GM19043 (cell line): ENCODE data around the gene NHP2.
"Not testable (repeated sequence)": the region's sequence is repeated elsewhere in the genome, so short reads cannot be mapped to it uniquely, and the experiment has no call there.

Source experiments
- ATAC-seq: cut with Tn5 transposase; IDR thresholded peaks from one replicate; pipeline ENCODE4 v1.9.1; 2021; ENCODE audit warnings: low read depth; ENCODE audit not compliant: unreplicated experiment

The NHP2 gene

DNA sequence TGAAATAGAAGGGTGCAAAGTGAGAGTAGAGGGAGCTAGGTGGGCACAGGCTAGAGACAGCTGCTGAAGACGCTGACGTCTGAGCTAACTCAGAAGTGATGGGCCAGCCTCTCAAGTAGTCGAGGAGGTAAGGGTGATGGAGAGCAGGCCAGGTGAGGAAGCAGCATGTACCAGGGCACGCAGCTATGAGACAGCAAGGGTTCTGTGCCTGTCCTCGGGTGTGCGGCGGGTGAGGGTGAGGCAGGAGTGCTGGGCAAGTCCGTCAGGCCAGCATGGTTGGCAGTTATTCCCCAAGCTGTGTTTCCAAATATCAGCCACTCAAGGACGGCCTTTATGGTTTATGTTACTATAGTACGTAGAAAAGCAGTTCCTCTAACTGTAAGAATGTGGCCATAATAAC lies 16.7 kb downstream of the NHP2 start:
- no peak for ATAC-seq

DNA sequence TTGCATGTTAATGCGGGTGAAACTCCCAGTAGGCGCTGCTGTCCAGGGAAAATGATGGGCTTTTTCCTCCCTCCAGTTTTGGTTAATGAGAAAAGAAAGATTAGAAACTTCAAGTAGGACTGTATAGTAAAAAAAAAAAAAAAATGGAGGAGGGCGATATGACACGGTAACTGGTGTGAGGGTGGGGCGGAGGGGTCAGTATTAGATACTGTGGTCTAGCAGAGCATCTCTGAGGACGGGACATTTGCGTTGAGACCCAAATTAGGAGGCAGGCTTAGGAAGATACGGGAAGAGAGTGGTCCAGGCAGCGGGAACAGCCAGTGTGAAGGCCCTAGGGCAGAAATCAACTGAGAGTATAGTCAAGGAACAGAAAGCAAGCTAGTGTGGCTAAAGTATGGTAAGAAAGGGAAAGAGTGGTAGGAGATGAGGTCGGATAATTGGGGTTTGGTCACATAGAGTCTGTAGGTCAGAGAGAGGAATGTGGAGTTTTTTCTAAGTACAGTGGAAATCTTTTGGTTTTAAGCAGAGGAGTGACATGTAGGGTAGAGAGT lies 22.2 kb downstream of the NHP2 start:
- no peak for ATAC-seq

DNA sequence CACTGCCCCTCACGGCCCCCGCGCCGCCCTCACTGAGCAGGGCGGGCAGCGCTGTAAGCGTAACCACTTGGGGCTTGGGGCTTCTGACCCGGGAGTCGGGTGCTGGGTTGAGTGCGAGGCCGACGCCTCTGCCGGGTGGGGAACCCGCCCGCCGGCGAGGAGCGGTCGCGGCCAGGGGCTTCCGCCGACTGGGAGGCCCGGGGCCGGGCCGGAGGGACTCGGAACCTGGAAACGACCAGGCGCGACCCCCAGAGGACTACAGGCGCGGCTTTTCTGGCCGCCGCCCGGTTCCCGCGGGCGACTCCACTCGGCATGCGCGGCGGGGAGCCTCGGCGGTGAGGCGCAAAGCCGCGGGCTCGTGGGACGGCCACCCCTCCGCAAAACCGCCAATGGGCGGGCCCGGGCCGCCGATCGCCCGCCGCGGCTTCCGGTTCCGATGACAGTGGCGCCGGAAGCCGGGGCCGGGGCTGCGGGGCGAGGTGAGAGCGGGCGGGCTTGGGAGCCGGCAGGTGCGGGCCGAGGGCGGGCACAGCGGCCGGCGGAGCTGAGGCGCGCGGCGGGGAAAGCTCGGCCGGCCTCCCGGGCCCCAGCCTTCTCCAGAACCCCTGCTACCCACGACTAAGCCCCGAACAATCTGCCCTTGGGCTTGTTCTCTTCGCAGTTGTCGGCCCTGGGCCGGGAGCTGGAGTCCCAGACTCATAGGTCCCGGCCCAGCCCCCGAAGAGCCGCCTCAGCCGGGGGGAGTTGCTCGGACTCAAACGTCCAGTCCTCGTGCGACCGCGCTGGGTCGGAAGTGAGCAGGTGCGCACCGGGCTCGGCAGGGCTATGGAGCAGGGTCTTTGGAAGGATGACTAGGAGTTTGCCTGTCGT lies 22.9 kb downstream of the NHP2 start, which contains the start of gene RMND5B:
Gene RMND5B, plus strand, starts transcription at position 439 of the 870 bp plus-strand sequence. CDS start 7,106 bp downstream, outside the sequence.
- peak; percentile 83 for ATAC-seq

DNA sequence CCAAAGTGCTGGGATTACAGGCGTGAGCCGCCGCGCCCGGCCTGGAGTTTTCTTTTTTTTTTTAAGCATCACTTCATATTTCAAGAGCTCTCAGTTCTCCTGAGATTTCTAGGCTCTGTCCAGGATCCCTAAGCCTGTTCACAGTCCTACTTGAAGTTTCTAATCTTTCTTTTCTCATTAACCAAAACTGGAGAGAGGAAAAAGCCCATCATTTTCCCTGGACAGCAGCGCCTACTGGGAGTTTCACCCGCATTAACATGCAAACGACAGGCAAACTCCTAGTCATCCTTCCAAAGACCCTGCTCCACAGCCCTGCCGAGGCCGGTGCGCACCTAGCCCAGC lies 23.5 kb downstream of the NHP2 start:
- ATAC-seq: not testable (repeated sequence)

DNA sequence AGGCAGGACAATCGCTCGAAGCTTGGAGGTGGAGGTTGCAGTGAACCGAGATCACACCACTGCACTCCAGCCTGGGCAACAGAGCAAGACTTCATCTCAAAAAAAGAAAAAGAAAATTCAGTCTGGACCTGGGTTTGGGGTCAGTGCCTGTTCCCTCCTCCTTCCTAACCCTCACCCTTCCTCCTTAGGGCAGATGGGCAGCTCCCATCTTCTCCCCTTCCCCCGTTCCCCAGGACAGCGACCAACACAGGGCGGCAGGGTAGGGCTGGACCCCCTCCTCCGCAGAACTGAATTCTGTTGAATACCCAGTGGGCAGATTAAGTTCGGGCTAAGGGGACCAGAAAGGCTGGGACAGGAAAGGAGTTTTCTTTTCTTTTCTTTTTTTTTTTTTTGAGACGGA lies 24.4 kb downstream of the NHP2 start:
- no peak for ATAC-seq

DNA sequence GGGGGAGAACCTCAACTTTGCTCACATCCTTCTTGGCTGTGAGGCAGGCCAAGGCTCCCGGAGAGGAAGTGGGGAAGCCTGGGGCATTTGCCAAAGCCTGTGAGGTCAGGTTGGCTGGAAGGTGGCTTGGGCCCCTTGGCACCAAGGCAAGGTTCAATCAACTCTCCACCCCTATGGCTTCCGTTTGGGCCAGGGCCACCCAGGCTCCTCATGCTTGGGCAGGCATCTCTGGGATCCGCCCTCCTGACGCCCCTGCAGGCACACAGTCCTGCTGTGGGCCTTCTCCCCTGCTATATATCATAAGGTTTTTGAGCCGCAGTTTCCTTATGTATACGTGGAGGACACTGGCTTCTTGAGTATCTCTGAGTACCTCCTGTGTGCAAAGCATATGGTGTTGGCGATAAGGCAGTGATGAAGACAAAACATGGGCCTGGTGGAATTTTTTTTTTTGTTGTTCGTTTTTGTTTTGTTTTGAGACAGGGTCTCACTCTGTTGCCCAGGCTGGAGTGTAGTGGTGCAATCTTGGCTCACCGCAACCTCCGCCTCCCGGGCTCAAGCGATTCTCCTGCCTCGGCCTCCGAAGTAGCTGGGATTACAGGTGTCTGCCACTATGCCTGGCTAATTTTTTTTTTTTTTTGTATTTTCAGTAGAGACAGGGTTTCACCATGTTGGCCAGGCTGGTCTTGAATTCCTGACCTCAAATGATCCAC lies 26.2 kb downstream of the NHP2 start:
- ATAC-seq: not testable (repeated sequence)

DNA sequence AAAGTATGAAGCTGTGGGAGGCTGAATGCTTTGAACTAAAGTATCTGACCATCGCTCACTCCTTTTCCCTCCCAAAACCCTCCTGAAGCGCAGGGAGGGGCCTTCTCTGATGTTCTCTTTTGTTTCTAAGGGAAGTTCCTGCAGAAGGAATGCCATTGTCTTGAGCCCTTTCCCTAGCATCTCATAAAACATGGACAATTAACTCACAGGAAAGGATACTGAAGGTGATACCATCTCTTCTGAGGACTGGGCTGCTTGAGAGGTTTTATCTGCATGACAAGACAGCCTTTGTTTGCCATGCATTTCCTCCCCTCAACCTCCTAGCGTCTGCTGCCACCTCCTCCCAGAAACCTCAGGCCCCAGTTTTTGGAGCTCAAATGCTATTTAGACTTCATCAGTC lies 27.1 kb downstream of the NHP2 start:
- no peak for ATAC-seq

DNA sequence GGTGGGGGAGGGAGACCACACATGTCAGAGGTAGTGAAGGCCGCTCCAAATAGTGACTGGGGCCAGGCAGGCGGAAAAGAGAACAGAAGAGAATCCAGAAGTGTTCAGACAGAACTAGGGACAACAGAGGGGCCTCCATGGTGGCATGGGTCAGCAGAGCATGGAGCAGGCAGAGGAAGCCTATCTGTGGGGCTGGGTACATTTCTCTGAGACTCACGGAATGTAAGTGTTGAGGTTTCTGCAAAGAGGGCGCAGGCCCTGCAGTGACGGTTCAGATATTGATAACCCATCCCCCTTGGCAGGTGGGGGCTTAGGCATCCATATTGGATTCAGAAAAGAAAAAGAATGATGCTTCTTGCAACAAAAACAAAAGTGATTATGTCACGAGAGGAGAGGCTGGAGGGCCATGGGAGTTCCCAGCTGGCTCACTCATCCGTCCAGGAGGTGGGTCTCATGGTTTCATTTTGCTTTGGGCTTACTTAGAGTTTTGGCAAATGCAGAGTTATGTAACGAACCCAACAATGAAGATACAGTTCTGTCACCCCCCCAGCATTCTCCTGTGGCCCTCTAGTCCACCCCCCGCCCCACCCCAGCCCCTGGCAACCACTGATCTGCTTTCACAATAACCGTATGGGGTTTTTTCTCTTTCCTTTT lies 28.3 kb downstream of the NHP2 start:
- ATAC-seq: no peak

DNA sequence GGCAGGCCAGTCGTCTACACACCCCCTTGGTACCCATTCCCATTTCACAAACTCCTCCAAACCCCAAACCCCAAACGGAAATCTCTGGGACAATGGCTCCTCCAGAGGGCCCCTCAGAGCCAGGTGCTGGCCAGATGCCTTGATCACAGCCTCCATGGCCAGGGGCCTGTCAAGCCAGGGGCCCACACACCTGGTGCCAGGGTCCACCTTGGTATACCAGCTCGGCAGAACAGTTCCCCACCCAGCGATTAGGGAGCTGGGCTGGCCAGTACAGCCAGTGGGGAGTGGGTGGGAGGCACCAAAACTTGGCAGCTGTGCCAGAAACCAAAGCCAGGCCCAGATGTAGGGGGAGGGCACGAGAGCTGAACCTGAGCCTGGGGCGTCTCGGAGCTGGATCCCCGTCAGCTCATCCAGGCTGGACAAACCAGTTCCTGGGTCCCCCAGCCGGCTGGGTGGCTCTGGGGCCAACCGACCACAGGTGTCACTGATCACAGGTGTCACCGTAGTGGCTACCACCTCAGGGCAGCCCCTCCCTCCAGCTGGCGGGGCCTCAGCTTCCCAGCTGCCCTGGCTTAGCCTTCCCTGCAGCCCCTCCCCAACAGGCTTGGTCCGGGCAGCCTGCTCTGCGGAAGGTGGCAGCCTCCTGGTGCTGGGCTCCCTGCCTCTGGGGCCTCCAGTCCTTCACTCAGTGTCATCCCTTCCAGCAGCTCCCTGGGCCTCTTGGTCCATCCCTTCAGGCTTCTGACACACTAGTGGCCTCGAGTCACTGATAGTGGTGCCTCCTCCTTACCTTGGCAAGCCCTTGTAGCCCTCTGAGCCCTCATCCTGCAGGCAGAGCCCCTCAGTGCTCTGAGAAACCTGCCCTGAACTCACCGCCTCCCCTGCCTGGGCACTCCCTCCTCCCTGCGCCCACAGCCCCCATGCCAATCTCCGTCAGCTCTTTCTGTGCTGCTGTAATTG lies 29.4 kb downstream of the NHP2 start:
- ATAC-seq: no peak

DNA sequence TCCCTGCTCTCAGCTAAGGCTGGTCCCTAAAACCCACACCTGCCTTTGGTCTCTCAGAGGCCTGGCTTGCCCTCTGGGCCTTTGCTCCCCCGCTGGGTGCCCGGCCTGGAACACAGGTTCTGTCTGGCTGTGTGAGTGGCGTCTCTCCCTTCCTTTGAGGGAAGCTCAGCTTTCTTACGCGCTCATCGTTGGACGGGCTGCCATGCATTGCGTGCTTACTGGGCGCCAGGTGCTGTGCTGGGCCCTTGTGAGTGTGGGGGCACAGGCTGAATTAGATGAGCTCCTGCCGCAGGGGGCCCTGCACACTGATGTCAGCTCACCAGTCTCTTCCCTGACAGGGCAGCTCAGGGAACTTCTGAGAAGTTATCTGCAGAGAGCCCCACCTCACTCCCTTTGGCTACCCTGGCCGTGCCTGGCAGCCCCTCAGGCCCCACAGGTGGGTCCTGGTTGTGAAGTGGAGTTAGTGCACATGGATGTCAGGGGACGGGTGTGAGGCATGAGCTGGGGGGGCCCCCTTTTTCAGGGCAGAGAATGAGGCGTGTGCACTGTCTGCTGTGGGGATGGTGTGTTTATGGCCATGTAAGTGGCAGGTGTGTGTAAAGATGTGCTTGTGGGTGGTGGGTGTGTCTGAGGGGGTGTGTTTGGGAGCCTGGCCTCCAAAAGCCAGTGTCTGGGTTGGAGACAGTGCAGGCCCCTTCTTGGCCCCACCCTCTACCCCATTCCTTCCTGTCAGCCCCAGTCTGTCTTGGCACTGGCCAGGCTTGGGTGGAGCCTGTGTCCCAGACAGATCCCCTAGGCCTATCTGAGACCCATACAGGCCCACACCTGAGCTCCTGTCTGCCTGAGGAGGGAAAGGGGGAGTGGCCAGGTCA lies 30.4 kb downstream of the NHP2 start:
- no peak for ATAC-seq

DNA sequence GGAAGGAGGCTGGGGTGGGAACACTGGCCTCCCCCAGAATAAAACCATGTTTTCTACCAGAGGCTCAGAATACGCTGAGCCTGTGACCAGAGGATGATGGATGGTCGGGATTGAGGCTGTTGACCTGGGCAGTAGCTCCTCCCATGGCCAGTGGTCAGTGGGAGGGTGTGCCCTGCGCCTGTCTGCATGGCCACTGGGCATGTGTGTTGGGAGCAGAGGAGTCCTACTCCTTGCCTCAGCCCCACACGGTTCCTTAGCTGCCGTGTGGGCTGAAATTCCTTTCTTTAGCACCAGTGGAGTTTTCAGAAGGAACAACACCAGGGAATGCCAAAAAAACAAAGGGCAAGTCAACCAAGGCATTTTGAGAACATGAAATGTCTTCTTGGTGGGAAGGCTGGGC lies 31.3 kb downstream of the NHP2 start:
- no peak for ATAC-seq

DNA sequence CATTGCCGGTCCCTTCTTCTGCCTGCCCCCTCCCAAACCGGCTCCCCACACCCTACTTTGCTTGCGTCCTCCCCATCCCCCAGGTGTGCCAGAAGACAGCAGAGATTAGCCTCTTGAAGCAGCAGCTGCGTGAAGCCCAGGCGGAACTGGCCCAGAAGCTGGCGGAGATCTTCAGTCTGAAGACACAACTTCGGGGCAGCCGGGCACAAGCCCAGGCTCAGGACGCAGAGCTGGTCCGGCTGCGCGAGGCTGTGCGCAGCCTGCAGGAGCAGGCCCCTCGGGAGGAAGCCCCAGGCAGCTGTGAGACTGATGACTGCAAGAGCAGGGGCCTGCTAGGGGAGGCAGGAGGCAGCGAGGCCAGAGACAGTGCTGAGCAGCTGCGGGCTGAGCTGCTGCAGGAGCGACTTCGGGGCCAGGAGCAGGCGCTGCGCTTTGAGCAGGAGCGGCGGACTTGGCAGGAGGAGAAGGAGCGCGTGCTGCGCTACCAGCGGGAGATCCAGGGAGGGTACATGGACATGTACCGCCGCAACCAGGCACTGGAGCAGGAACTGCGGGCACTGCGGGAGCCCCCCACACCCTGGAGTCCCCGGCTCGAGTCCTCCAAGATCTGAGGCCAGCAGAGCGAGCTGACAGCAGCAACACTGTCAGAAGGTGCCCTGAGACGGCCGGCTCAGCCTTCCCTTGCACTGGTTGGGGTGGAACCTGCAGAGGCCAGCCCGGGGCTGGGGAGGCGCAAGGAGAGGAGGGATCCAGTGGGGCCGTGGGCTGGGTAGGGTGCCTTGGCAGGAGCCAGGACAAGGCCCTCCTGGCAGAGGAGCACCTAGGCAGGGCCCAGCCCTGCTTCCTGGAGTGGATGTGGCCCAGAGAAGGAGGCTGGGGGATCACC lies 32.1 kb downstream of the NHP2 start:
- no peak for ATAC-seq

DNA sequence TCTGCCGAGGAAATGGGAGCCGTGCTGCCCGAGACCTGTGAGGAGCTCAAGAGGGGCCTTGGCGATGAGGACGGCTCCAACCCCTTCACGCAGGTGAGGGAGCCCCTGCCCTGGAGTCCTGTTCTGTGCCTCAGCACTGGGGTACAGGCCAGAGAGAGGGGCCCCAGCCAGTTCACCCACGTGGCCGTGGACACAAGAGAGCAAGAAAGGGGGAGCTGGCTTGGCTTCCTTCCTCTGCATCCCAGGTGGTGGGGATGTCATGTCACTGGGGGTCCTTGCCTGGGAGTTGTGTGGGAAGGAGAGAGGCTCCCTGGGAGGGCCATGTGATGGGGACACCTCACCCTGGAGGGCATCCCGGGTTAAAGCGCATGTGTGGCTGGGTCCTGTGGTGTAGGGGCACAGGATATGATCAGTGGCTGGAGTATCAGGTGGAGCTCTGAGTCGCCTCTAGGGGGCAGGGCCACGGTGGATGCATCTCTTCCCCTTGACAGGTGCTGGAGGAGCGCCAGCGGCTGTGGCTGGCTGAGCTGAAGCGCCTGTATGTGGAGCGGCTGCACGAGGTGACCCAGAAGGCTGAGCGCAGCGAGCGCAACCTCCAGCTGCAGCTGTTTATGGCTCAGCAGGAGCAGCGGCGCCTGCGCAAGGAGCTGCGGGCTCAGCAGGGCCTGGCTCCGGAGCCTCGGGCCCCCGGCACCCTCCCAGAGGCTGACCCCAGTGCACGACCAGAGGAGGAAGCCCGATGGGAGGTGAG lies 32.9 kb downstream of the NHP2 start:
- peak; percentile 77 for ATAC-seq

DNA sequence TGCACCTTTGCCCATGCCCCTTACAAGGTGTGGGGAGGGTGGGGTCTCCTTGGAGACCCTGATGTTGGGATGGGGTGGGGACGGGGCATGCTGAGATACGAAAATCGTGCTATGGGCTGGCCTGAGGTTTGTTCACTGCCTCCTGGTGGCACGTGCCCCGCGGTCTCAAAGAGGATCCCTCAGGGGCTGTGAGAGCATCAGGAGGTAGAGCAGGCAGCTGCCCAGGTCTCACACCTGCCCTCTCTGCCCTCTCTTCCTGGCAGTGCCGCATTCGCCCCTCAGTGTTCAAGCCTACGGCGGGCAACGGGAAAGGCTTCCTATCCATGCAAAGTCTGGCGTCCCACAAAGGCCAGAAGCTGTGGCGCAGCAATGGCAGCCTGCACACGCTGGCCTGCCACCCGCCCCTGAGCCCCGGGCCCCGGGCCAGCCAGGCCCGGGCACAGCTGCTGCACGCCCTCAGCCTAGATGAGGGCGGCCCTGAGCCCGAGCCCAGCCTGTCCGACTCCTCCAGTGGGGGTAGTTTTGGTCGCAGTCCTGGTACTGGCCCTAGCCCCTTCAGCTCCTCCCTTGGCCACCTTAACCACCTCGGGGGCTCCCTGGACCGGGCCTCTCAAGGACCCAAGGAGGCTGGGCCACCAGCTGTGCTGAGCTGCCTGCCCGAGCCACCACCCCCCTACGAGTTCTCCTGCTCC lies 33.6 kb downstream of the NHP2 start:
- ATAC-seq: no peak

DNA sequence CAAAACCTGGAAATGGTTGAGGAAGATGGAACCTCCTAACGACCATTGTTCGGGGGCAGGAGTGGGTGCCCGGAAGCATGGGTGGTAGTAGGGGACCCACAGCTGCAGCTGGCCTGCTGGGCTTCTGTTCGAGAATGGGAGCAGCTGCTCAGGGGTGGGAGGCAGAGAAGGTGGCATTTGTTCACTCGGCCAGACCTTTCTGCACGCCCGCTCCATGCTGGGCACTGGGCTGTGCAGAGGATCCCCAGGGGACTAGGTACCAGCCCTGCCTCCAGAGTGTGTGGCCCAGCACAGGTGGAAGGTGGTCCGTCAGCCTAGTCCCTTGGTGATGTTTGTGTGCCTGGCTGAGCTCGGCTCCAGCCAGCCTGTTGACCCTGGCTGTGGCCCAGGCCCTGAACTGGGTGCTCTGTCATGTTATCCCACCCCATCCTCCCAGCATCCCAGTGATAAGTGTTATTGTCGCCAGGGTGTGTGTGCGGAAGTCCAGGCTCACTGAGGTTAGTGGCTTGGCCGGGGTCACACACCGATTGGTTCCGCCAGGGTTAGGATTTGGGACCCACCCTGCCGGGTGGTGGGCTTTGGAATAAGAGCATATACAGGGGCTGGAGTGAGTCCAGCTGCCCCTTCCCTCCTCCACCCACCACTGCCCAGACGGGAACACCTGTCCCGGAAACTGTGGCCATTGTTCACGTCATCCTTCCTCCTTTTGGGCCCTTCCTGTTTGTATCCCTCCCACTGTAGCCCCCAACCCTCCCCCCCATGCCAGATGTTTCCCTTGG lies 35.6 kb downstream of the NHP2 start:
- ATAC-seq: no peak
